ENCODE data around the gene CLNK. TPM values are rescaled to one million over a fixed set of nuclear protein-coding genes. Genes with fewer than 3 reads are reported as not detected.

The CLNK gene
- total RNA-seq, 4 donors from 2014 or later = under 0.01 to 0.48 TPM; not detected in 2

GRCh38 chr4:10456595-10457254 is 227.8 kb downstream of the CLNK start:
- peak; percentile 52 for DNase-seq
- Histone ChIP-seq H3K27ac (peak overlapping the region; percentile 17 to 71 (median 58)), H3K9me3 (no peaks in the 10 kb centered on the region), H3K4me3 (peak overlapping the region; percentile 60 to 67 (median 62)), H3K27me3 (peaks cover 27% of the 10 kb centered on the region), H3K4me1 (peaks cover 2 to 24% (median 9%) of the 10 kb centered on the region in 4 donors), H3K36me3 (peaks cover 0 to 11% (median 4%) of the 10 kb centered on the region in 4 donors)
- WGBS, 2 donors (ENCODE audit: low coverage in 1 of 2) = 27% methylated on average over 40 of the region's 96 CpGs; no CpG with 5 or more reads in 1 of the 2 donors
- in situ Hi-C loops (cut with MboI; ENCODE audit: low pct_ligation_motif_present in 1 of 4, low pct_unique_long_range_greater_than_20kb in 1 of 4, low sequenced_read_pairs in 3 of 4) = no loop called here
- TF ChIP-seq EP300 (IDR thresholded peaks at IDR 0.05; ENCODE audit: low read depth) (no peak), CTCF (IDR thresholded peaks at IDR 0.05) (no peak), POLR2AphosphoS5 (IDR thresholded peaks at IDR 0.05) (no peak), POLR2A (IDR thresholded peaks at IDR 0.05) (no peak)
- intact Hi-C loops (cut with DNase I; ENCODE audit: low total_unique reads) = no loop called here

- in situ Hi-C loops (cut with MboI; ENCODE audit: low pct_ligation_motif_present in 1 of 4, low pct_unique_long_range_greater_than_20kb in 1 of 4, low sequenced_read_pairs in 3 of 4) = no loop called here
- DNase-seq = no peak
- Histone ChIP-seq H3K9me3 (no peaks in the 10 kb centered on the region), H3K27me3 (peaks cover 22% of the 10 kb centered on the region), H3K36me3 (peaks cover 0 to 11% (median 4%) of the 10 kb centered on the region in 4 donors), H3K27ac (peak overlapping the region; percentile 17 to 71 (median 58)), H3K4me3 (peak overlapping the region; percentile 60 to 67 (median 62)), H3K4me1 (peaks cover 0 to 19% (median 7%) of the 10 kb centered on the region in 4 donors)
- TF ChIP-seq POLR2A (IDR thresholded peaks at IDR 0.05) (no peak), EP300 (IDR thresholded peaks at IDR 0.05; ENCODE audit: low read depth) (no peak), CTCF (IDR thresholded peaks at IDR 0.05) (no peak), POLR2AphosphoS5 (IDR thresholded peaks at IDR 0.05) (no peak)
- 52 to 77% methylated on average over 6 to 11 of the region's 11 CpGs for WGBS, 2 donors (ENCODE audit: low coverage in 1 of 2)
- intact Hi-C loops (cut with DNase I; ENCODE audit: low total_unique reads) = no loop called here
These were observed 228.3 kb downstream of the CLNK start for GRCh38 chr4:10456260-10456594.

GRCh38 chr4:10455133-10455532 is 229.4 kb downstream of the CLNK start:
- H3K27me3 ChIP-seq = peaks cover 12% of the 10 kb centered on the region
- H3K4me1 ChIP-seq = peaks cover 0 to 14% (median 7%) of the 10 kb centered on the region in 4 donors
- intact Hi-C loops (cut with DNase I; ENCODE audit: low total_unique reads) (no loop called here), in situ Hi-C loops (cut with MboI; ENCODE audit: low pct_ligation_motif_present in 1 of 4, low pct_unique_long_range_greater_than_20kb in 1 of 4, low sequenced_read_pairs in 3 of 4) (no loop called here)
- H3K36me3 ChIP-seq = peaks cover 0 to 11% (median 4%) of the 10 kb centered on the region in 4 donors
- no peak overlapping the region for H3K4me3 ChIP-seq
- H3K9me3 ChIP-seq = no peaks in the 10 kb centered on the region
- DNase-seq = no peak
- TF ChIP-seq CTCF (IDR thresholded peaks at IDR 0.05) (no peak), POLR2A (IDR thresholded peaks at IDR 0.05) (no peak), POLR2AphosphoS5 (IDR thresholded peaks at IDR 0.05) (no peak), EP300 (IDR thresholded peaks at IDR 0.05; ENCODE audit: low read depth) (no peak)
- H3K27ac ChIP-seq = no peak overlapping the region
- 95 to 100% methylated on average over 2 of the region's 2 CpGs for WGBS, 2 donors (ENCODE audit: low coverage in 1 of 2)

GRCh38 chr4:10454726-10455125 is 229.8 kb downstream of the CLNK start:
- no peak for TF ChIP-seq POLR2AphosphoS5 (IDR thresholded peaks at IDR 0.05)
- TF ChIP-seq POLR2A (IDR thresholded peaks at IDR 0.05) = no peak
- no peak for TF ChIP-seq CTCF (IDR thresholded peaks at IDR 0.05)
- TF ChIP-seq EP300 (IDR thresholded peaks at IDR 0.05; ENCODE audit: low read depth) = no peak
- no peak overlapping the region for H3K4me3 ChIP-seq
- peaks cover 10% of the 10 kb centered on the region for H3K27me3 ChIP-seq
- peaks cover 0 to 11% (median 4%) of the 10 kb centered on the region in 4 donors for H3K36me3 ChIP-seq
- H3K4me1 ChIP-seq = peaks cover 0 to 14% (median 7%) of the 10 kb centered on the region in 4 donors
- H3K27ac ChIP-seq = no peak overlapping the region
- DNase-seq = no peak
- in situ Hi-C loops (cut with MboI; ENCODE audit: low pct_ligation_motif_present in 1 of 4, low pct_unique_long_range_greater_than_20kb in 1 of 4, low sequenced_read_pairs in 3 of 4) (no loop called here), intact Hi-C loops (cut with DNase I; ENCODE audit: low total_unique reads) (no loop called here)
- WGBS, 2 donors (ENCODE audit: low coverage in 1 of 2) = 95% methylated on average over 6 of the region's 6 CpGs; no CpG with 5 or more reads in 1 of the 2 donors
- H3K9me3 ChIP-seq = no peaks in the 10 kb centered on the region

Measured in transverse colon (tissue), 4 donors.